ENCODE results near the gene ZCCHC7. TPM values are rescaled to one million over a fixed set of nuclear protein-coding genes. Genes with fewer than 3 reads are reported as not detected.

The ZCCHC7 gene
- total and polyA plus RNA-seq, 2 of the 8 experiments (the other 6 are each of a cell fraction or from before 2014, with no cell fraction given) = 12.2 to 27.5 TPM

DNA sequence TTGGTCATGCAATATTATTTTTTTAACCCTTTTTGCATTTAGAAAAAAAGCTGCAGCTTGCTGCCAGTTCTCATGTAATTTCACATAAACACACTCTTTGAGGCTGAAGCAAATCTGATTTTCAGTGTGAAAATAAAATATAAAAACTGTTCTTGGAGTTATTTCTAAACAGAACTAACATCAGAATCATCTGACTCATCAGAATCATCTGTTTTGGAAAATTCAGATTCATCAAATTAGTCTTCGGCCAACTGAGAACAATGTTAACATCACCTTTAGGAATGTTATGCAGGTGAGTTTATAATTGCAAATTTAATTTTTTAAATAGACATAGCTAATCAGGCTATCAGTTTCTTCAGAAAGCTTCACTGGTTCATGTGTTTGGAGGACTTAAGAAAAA is 45.3 kb downstream of the ZCCHC7 start:
- no peaks in the 10 kb centered on the region for H4K20me1 ChIP-seq (replicated peaks in 1 of 2; ENCODE audit: control insufficient read depth in 1 of 2, insufficient read depth in 2 of 2, low read length in 2 of 2)
- no peak overlapping the region for H3K4me2 ChIP-seq (ENCODE audit: insufficient read depth in 1 of 2, low read depth in 2 of 2, low read length in 2 of 2)
- H2BK15ac ChIP-seq (ENCODE audit: low read length) = no peak overlapping the region
- no peak overlapping the region for H3K23ac ChIP-seq (ENCODE audit: insufficient read length)
- no peaks in the 10 kb centered on the region for H3K79me1 ChIP-seq (ENCODE audit: low read depth, low read length)
- H3K79me2 ChIP-seq (ENCODE audit: control insufficient read depth in 1 of 2, insufficient read depth in 2 of 2, low read length in 2 of 2) = 0 out of 4 replicates have a peak, but pooled peaks cover 0 to 4% of the 10 kb centered on the region in 2 experiments
- 93% methylated on average over 1 of the region's 1 CpG; no CpG with 5 or more reads in 1 of the 2 experiments for WGBS, 2 experiments (ENCODE audit: extremely low coverage in 1 of 2, insufficient coverage in 1 of 2, insufficient read length in 1 of 2, insufficient replicate concordance in 2 of 2, low coverage in 1 of 2, low lambda C conversion rate in 2 of 2, missing lambda C conversion rate in 1 of 2)
- no peak overlapping the region for H3K4me3 ChIP-seq (ENCODE audit: extremely low read depth in 1 of 4, insufficient read depth in 2 of 4, low read depth in 3 of 4, low read length in 4 of 4)
- H2AK5ac ChIP-seq (ENCODE audit: low read depth, low read length) = no peak overlapping the region
- no peak overlapping the region for H3K18ac ChIP-seq (ENCODE audit: extremely low read depth, low read length)
- H3K9ac ChIP-seq (replicated peaks in 1 of 4; ENCODE audit: extremely low read depth in 1 of 4, low read depth in 3 of 4, low read length in 3 of 4) = no peak overlapping the region
- H2BK20ac ChIP-seq (ENCODE audit: low read length) = no peak overlapping the region
- H2BK5ac ChIP-seq (ENCODE audit: low read depth, low read length) = no peak overlapping the region
- no peak for FAIRE-seq
- no peak overlapping the region for H3K4ac ChIP-seq (replicated peaks; ENCODE audit: insufficient read length, low read depth, low read length)
- H3K9me3 ChIP-seq (ENCODE audit: insufficient read depth in 2 of 2, low read depth in 1 of 2, low read length in 1 of 2) = no peaks in the 10 kb centered on the region
- POLR2A ChIA-PET (ENCODE audit: partially characterized antibody) = no interaction called here
- H3K27me3 ChIP-seq (replicated peaks in 1 of 4; ENCODE audit: control insufficient read depth in 3 of 4, extremely low read depth in 1 of 4, insufficient read depth in 3 of 4, low read length in 3 of 4) = no peaks in the 10 kb centered on the region
- no peak overlapping the region for H4K8ac ChIP-seq (ENCODE audit: extremely low read depth, insufficient read depth, low read length)
- H2BK120ac ChIP-seq (replicated peaks; ENCODE audit: low read depth, low read length) = no peak overlapping the region
- no peak overlapping the region for H4K5ac ChIP-seq (ENCODE audit: insufficient read length, low read depth, low read length)
- no peak for DNase-seq (ENCODE audit: low read depth in 1 of 2, low spot score in 2 of 2)
- H3K56ac ChIP-seq (replicated peaks; ENCODE audit: insufficient read length, low read depth, low read length) = no peak overlapping the region
- H2AFZ ChIP-seq (ENCODE audit: low read length) = no peak overlapping the region
- H3K27ac ChIP-seq (ENCODE audit: low read depth, low read length) = no peak overlapping the region
- H3K14ac ChIP-seq (ENCODE audit: insufficient read length) = no peak overlapping the region
- peaks cover 0 to 4% (median 0%) of the 10 kb centered on the region in 4 experiments; a peak in 1 of 7 replicates for H3K4me1 ChIP-seq (replicated peaks in 1 of 4; ENCODE audit: control insufficient read depth in 3 of 4, insufficient read depth in 4 of 4, low read length in 3 of 4)
- no peak overlapping the region for H4K91ac ChIP-seq (replicated peaks; ENCODE audit: insufficient read length, low read length)
- TF ChIP-seq HDAC2 (IDR thresholded peaks at IDR 0.05; ENCODE audit: borderline replicate concordance in 1 of 2, low read depth in 2 of 2, low read length in 2 of 2) (no peak), JUN (IDR thresholded peaks at IDR 0.05; ENCODE audit: low read depth, low read length) (no peak), EP300 (IDR thresholded peaks at IDR 0.05; ENCODE audit: borderline replicate concordance in 1 of 2, low read depth in 2 of 2, low read length in 2 of 2) (no peak)
- TF ChIP-seq, protein P1, sequence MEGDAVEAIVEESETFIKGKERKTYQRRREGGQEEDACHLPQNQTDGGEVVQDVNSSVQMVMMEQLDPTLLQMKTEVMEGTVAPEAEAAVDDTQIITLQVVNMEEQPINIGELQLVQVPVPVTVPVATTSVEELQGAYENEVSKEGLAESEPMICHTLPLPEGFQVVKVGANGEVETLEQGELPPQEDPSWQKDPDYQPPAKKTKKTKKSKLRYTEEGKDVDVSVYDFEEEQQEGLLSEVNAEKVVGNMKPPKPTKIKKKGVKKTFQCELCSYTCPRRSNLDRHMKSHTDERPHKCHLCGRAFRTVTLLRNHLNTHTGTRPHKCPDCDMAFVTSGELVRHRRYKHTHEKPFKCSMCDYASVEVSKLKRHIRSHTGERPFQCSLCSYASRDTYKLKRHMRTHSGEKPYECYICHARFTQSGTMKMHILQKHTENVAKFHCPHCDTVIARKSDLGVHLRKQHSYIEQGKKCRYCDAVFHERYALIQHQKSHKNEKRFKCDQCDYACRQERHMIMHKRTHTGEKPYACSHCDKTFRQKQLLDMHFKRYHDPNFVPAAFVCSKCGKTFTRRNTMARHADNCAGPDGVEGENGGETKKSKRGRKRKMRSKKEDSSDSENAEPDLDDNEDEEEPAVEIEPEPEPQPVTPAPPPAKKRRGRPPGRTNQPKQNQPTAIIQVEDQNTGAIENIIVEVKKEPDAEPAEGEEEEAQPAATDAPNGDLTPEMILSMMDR (IDR thresholded peaks at IDR 0.05; ENCODE audit: control extremely low read depth in 1 of 3, insufficient read depth in 1 of 3, low read depth in 1 of 3, low read length in 3 of 3) = no peak
- CTCF ChIA-PET (ENCODE audit: partially characterized antibody) = no interaction called here
- H3K36me3 ChIP-seq (ENCODE audit: control insufficient read depth in 2 of 4, insufficient read depth in 4 of 4, low read length in 3 of 4) = no peaks in the 10 kb centered on the region
- H3K23me2 ChIP-seq (ENCODE audit: low read depth, low read length) = no peaks in the 10 kb centered on the region
- no peak overlapping the region for H2BK12ac ChIP-seq (ENCODE audit: low read depth, low read length)
